Caco-2 (cell line): ENCODE data around the gene CPA2. TPM values are rescaled to one million over a fixed set of nuclear protein-coding genes. Genes with fewer than 3 reads are reported as not detected.

ENCODE experiments used
- BruUV-seq: library from RNA; stranded (reverse); fragments of 400-500 nt; replicated peaks from 2 replicates; lab custom pipeline; 2021; lab: Mats Ljungman, UMichigan
- CTCF ChIA-PET: fragments of 300-600 bp; sonication (Branson Sonifier 250); formaldehyde crosslinking; loops from one replicate; lab custom pipeline; 2022; ENCODE audit warnings: antibody characterized with exemption; lab: Charles Lee
- POLR2A ChIA-PET: fragments of 300-600 bp; sonication (Branson Sonifier 250); formaldehyde crosslinking; loops from one replicate; lab custom pipeline; 2022; ENCODE audit warnings: antibody characterized with exemption; lab: Charles Lee
- DNase-seq, 2 experiments: peaks; one replicate each; pipeline versions ENCODE4 v3.0.0 to v3.0.0-alpha.2; 2020 to 2022
- H3K27me3 ChIP-seq: replicated peaks from 2 replicates; pipeline ENCODE4 v1.6.0; 2011; ENCODE audit warnings: low read length; ENCODE audit not compliant: control insufficient read depth, insufficient read depth
- H3K36me3 ChIP-seq: 2 replicates; pipeline ENCODE4 v1.5.1; 2011; ENCODE audit warnings: low read length; ENCODE audit not compliant: control insufficient read depth, insufficient read depth
- H3K4me1 ChIP-seq: fragments of 250-450 bp; sonication (Bioruptor Pico); 2 replicates; pipeline ENCODE4 v1.5.1; 2020; ENCODE audit warnings: mild to moderate bottlenecking
- H3K4me3 ChIP-seq: 2 replicates; pipeline ENCODE4 v1.5.1; 2011; ENCODE audit warnings: low read depth, mild to moderate bottlenecking, control low read depth, low read length
- H3K9me3 ChIP-seq: fragments of 250-450 bp; sonication (Bioruptor Pico); 2 replicates; pipeline ENCODE4 v1.5.1; 2020; ENCODE audit warnings: mild to moderate bottlenecking, moderate library complexity
- H3K27ac Mint-ChIP-seq: one replicate; pipeline ENCODE4 v1.8.0; 2022; ENCODE audit warnings: mixed read lengths; ENCODE audit not compliant: unreplicated experiment
- H3K27me3 Mint-ChIP-seq: one replicate; pipeline ENCODE4 v1.8.0; 2022; ENCODE audit warnings: mixed read lengths; ENCODE audit not compliant: insufficient read depth, unreplicated experiment
- H3K36me3 Mint-ChIP-seq: one replicate; pipeline ENCODE4 v1.8.0; 2022; ENCODE audit warnings: mild to moderate bottlenecking, mixed read lengths; ENCODE audit not compliant: insufficient read depth, unreplicated experiment
- H3K4me1 Mint-ChIP-seq: one replicate; pipeline ENCODE4 v1.8.0; 2022; ENCODE audit warnings: low read depth, mixed read lengths; ENCODE audit not compliant: unreplicated experiment
- H3K4me3 Mint-ChIP-seq: one replicate; pipeline ENCODE4 v1.8.0; 2022; ENCODE audit warnings: mild to moderate bottlenecking, moderate library complexity, mixed read lengths; ENCODE audit not compliant: unreplicated experiment
- H3K9me3 Mint-ChIP-seq: one replicate; pipeline ENCODE4 v1.8.0; 2022; ENCODE audit warnings: mixed read lengths; ENCODE audit not compliant: unreplicated experiment
- intact Hi-C: fragments of 100-400 bp; cut with micrococcal nuclease; formaldehyde crosslinking; loops from one replicate; pipeline ENCODE4 v1.10.0; 2022; ENCODE audit not compliant: unreplicated experiment
- total RNA-seq: library from RNA; stranded (reverse); gene quantifications from 2 replicates; pipeline ENCODE4 v1.2.3, GENCODE V29; 2022
- TF ChIP-seq, protein P1 (sequence below), 2 experiments: fragments of 200-600 bp in 1 of 2; IDR thresholded peaks; 1 replicate in 1 of 2; 2 replicates in 1 of 2; pipeline versions ENCODE4 v1.5.1 to v1.8.0; 2011 to 2022; ENCODE audit warnings: antibody characterized with exemption in 1 of 2, control low read depth in 1 of 2, inconsistent platforms in 1 of 2, low read depth in 1 of 2, low read length in 1 of 2, mild to moderate bottlenecking in 1 of 2, moderate library complexity in 1 of 2; ENCODE audit not compliant: insufficient read depth in 1 of 2, severe bottlenecking in 1 of 2, unreplicated experiment in 1 of 2

Gene CPA2
- total RNA-seq, 1 experiment from 2014 or later = 26.1 TPM

DNA sequence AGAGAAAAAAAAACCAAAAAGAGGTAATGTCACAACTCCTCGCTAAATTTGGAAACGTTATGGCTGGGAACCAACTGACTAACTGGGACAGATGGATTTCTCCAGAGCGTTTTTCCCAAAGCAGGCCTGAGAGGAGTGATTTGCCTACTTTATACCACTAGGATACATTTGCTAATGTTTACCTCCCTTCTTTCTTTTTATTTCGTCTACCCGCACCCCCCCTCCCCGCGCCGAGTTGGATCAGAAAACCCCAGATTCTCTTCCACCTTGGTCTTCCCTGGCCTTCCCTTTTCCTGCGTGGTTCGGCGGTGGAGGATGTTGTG, 7.2 kb downstream of the CPA2 start:
- no peak for DNase-seq
- no peak overlapping the region for H3K27ac Mint-ChIP-seq
- Histone ChIP-seq H3K9me3 (no peaks in the 10 kb centered on the region), H3K27me3 (no peaks in the 10 kb centered on the region), H3K36me3 (no peaks in the 10 kb centered on the region), H3K4me3 (no peak overlapping the region), H3K4me1 (peaks cover 6% of the 10 kb centered on the region; the same call in 1 of the 2 replicates)
- H3K36me3 Mint-ChIP-seq = no peaks in the 10 kb centered on the region
- no TSS peak for BruUV-seq
- POLR2A ChIA-PET = no interaction called here
- CTCF ChIA-PET = no interaction called here
- TF ChIP-seq, protein P1, sequence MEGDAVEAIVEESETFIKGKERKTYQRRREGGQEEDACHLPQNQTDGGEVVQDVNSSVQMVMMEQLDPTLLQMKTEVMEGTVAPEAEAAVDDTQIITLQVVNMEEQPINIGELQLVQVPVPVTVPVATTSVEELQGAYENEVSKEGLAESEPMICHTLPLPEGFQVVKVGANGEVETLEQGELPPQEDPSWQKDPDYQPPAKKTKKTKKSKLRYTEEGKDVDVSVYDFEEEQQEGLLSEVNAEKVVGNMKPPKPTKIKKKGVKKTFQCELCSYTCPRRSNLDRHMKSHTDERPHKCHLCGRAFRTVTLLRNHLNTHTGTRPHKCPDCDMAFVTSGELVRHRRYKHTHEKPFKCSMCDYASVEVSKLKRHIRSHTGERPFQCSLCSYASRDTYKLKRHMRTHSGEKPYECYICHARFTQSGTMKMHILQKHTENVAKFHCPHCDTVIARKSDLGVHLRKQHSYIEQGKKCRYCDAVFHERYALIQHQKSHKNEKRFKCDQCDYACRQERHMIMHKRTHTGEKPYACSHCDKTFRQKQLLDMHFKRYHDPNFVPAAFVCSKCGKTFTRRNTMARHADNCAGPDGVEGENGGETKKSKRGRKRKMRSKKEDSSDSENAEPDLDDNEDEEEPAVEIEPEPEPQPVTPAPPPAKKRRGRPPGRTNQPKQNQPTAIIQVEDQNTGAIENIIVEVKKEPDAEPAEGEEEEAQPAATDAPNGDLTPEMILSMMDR (IDR thresholded peaks at IDR 0.05; ENCODE audit: insufficient read depth in 1 of 2, low read depth in 1 of 2, low read length in 1 of 2, severe bottlenecking in 1 of 2, unreplicated experiment in 1 of 2) = no peak
- no peaks in the 10 kb centered on the region for H3K9me3 Mint-ChIP-seq
- intact Hi-C loops = no loop called here
- H3K4me1 Mint-ChIP-seq = peaks cover 7% of the 10 kb centered on the region
- H3K4me3 Mint-ChIP-seq = no peak overlapping the region
- no peaks in the 10 kb centered on the region for H3K27me3 Mint-ChIP-seq

DNA sequence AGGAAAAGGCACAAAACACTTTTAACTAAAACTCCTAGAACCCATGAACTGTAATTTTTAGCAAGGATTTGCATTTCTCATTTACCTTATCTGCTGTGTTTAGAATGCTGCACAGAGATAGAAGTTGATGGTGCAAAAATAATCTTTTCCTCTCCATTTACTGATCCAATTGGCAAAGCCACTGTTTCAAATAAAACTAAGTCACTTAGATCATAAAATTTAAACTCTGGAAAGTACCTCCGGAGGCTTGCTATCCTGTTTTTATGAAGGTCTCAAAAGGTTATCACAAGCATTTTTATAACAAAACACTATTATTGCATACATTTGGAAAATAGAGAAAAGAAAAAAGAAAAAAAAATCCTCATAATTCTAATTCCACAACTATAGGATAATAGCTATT, 7.6 kb downstream of the CPA2 start:
- Mint-ChIP-seq H3K27ac (no peak overlapping the region), H3K9me3 (no peaks in the 10 kb centered on the region), H3K36me3 (no peaks in the 10 kb centered on the region), H3K27me3 (no peaks in the 10 kb centered on the region), H3K4me1 (peaks cover 7% of the 10 kb centered on the region), H3K4me3 (no peak overlapping the region)
- Histone ChIP-seq H3K36me3 (no peaks in the 10 kb centered on the region), H3K4me3 (no peak overlapping the region), H3K4me1 (peaks cover 6% of the 10 kb centered on the region; the same call in 1 of the 2 replicates), H3K27me3 (no peaks in the 10 kb centered on the region), H3K9me3 (no peaks in the 10 kb centered on the region)
- no TSS peak for BruUV-seq
- intact Hi-C loops = no loop called here
- TF ChIP-seq, protein P1 (IDR thresholded peaks at IDR 0.05; ENCODE audit: insufficient read depth in 1 of 2, low read depth in 1 of 2, low read length in 1 of 2, severe bottlenecking in 1 of 2, unreplicated experiment in 1 of 2) = no peak
- ChIA-PET POLR2A (no interaction called here), CTCF (no interaction called here)
- no peak for DNase-seq

DNA sequence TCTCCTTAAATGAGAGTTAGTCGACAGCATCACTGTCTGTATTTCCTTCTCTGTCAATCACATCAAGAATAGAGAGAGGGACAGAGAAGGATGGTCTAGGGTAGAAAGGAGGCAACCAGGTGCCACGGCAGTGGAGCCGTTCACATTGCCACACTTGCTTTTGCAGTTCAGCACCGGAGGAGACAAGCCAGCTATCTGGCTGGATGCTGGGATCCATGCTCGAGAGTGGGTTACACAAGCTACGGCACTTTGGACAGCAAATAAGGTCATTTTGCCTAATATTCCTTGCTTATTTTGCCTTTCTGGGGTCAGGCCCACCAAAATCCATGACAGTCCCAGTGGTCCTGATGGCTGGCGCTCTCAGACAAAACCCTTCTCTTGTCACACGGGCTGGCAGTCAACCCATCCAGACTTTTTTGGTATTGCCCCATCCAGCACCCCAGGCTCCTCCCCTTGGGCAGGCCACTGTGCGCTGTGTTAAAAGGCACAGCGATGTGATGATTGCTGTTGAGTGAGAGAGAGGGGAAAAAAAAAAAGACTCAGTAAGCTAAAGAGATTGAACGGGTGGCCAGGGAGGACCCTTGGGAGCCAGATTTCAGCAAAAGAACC, 8.4 kb downstream of the CPA2 start:
- H3K4me3 Mint-ChIP-seq = no peak overlapping the region
- no peaks in the 10 kb centered on the region for H3K27me3 Mint-ChIP-seq
- Histone ChIP-seq H3K4me1 (peaks cover 6% of the 10 kb centered on the region; the same call in 1 of the 2 replicates), H3K4me3 (no peak overlapping the region), H3K36me3 (no peaks in the 10 kb centered on the region), H3K27me3 (no peaks in the 10 kb centered on the region), H3K9me3 (no peaks in the 10 kb centered on the region)
- H3K9me3 Mint-ChIP-seq = no peaks in the 10 kb centered on the region
- ChIA-PET CTCF (no interaction called here), POLR2A (no interaction called here)
- peaks cover 7% of the 10 kb centered on the region for H3K4me1 Mint-ChIP-seq
- no peaks in the 10 kb centered on the region for H3K36me3 Mint-ChIP-seq
- intact Hi-C loops = no loop called here
- TF ChIP-seq, protein P1 (IDR thresholded peaks at IDR 0.05; ENCODE audit: insufficient read depth in 1 of 2, low read depth in 1 of 2, low read length in 1 of 2, severe bottlenecking in 1 of 2, unreplicated experiment in 1 of 2) = no peak
- BruUV-seq = no TSS peak
- no peak overlapping the region for H3K27ac Mint-ChIP-seq
- DNase-seq = no peak
